HG03108 (cell line): ENCODE results near the gene RNGTT.

ENCODE experiments used
- ATAC-seq: cut with Tn5 transposase; IDR thresholded peaks from one replicate; pipeline ENCODE4 v1.9.1; 2021; ENCODE audit warnings: moderate library complexity; ENCODE audit not compliant: unreplicated experiment

RNGTT gene

GRCh38 chr6:88669475-88669874 lies 293.9 kb downstream of the RNGTT start:
- ATAC-seq: no peak

- ATAC-seq: no peak
Measured at GRCh38 chr6:88666901-88667300, 296.5 kb downstream of the RNGTT start.

GRCh38 chr6:88665131-88665530 lies 298.3 kb downstream of the RNGTT start:
- no peak for ATAC-seq

GRCh38 chr6:88663801-88664200 lies 299.6 kb downstream of the RNGTT start:
- ATAC-seq: no peak

- ATAC-seq: no peak
Measured at GRCh38 chr6:88662653-88663174, 300.7 kb downstream of the RNGTT start.

GRCh38 chr6:88662163-88662580 lies 301.2 kb downstream of the RNGTT start:
- ATAC-seq: peak; percentile 76

GRCh38 chr6:88661136-88661535 lies 302.3 kb downstream of the RNGTT start:
- no peak for ATAC-seq

- ATAC-seq: no peak
Measured at GRCh38 chr6:88655586-88655985, 307.8 kb downstream of the RNGTT start.

- ATAC-seq: no peak
Measured at GRCh38 chr6:88653936-88654335, 309.5 kb downstream of the RNGTT start.

GRCh38 chr6:88651400-88651799 lies 312.0 kb downstream of the RNGTT start:
- no peak for ATAC-seq

GRCh38 chr6:88650979-88651378 lies 312.4 kb downstream of the RNGTT start:
- ATAC-seq: no peak

- ATAC-seq: peak; percentile 95
Measured at GRCh38 chr6:88650029-88650619, 313.3 kb downstream of the RNGTT start.

- peak; percentile 95 for ATAC-seq
Measured at GRCh38 chr6:88641178-88641903, 322.1 kb downstream of the RNGTT start.

- no peak for ATAC-seq
Measured at GRCh38 chr6:88637761-88638545, 325.5 kb downstream of the RNGTT start.

GRCh38 chr6:88636871-88637270 lies 326.5 kb downstream of the RNGTT start:
- ATAC-seq: no peak

GRCh38 chr6:88633782-88634181 lies 329.6 kb downstream of the RNGTT start:
- no peak for ATAC-seq

GRCh38 chr6:88631830-88632229 lies 331.6 kb downstream of the RNGTT start:
- ATAC-seq: no peak

- no peak for ATAC-seq
Measured at GRCh38 chr6:88629838-88630494, 333.5 kb downstream of the RNGTT start.

GRCh38 chr6:88626460-88626859 lies 337.0 kb downstream of the RNGTT start:
- no peak for ATAC-seq

GRCh38 chr6:88623531-88623930 lies 339.9 kb downstream of the RNGTT start:
- ATAC-seq: no peak

GRCh38 chr6:88619951-88620350 lies 343.5 kb downstream of the RNGTT start:
- ATAC-seq: no peak
